Left colon (tissue), 2 donors: ENCODE data around the gene MPV17. TPM values are rescaled to one million over a fixed set of nuclear protein-coding genes. Genes with fewer than 3 reads are reported as not detected.
"Not testable (repeated sequence)": the region's sequence is repeated elsewhere in the genome, so short reads cannot be mapped to it uniquely, and the experiment has no call there.

Source experiments
- ATAC-seq: fragments of 200-7000 bp; cut with Tn5 transposase; one replicate; pipeline ENCODE4 v1.9.1; 2020; ENCODE audit warnings: mild to moderate bottlenecking, moderate library complexity
- DNase-seq, 2 donors: peaks; one replicate each; pipeline ENCODE4 v3.0.0-alpha.2; 2020
- intact Hi-C, 2 donors: fragments of 100-400 bp; cut with DNase I in 1 of 2; cut with micrococcal nuclease in 1 of 2; formaldehyde crosslinking; loops; one replicate each; pipeline versions ENCODE4 v1.11.2 to v1.14.0; 2022; cut with DNase I, micrococcal nuclease
- total RNA-seq, 2 donors: library from RNA; stranded (reverse); fragmentation: NEBNext Ultra II Directional; extraction: Animal tissue kit (Norgen Biotek cat#: 25700); gene quantifications; one replicate each; pipeline ENCODE4 v1.2.1, GENCODE V29; 2021
- donor health status: DM: no; HTN: no; CAD: no.
- donor health status: DM: yes; HTN: yes; CAD: no.

MPV17 gene
- total RNA-seq, 2 donors from 2014 or later = 26.6 to 32.4 TPM

GRCh38 chr2:27304488-27305240, 18.2 kb downstream of the MPV17 start:
- intact Hi-C loops = no loop called here
- no peak for ATAC-seq
- DNase-seq = no peak

GRCh38 chr2:27303093-27304025, 19.5 kb downstream of the MPV17 start:
- peak; percentile 84 for ATAC-seq
- intact Hi-C loops = no loop called here
- peak; percentile 37 to 45 for DNase-seq

- intact Hi-C loops, DNase-seq, ATAC-seq: not testable (repeated sequence)
Measured at GRCh38 chr2:27300606-27301005, 22.3 kb downstream of the MPV17 start.

- intact Hi-C loops = no loop called here
- no peak for ATAC-seq
Measured at GRCh38 chr2:27298391-27299080, 24.4 kb downstream of the MPV17 start.

GRCh38 chr2:27297195-27297594, 25.7 kb downstream of the MPV17 start:
- ATAC-seq (no peak), DNase-seq (no peak)
- intact Hi-C loops = no loop called here

More at GRCh38 chr2:27298391-27299080, 24.4 kb downstream of the MPV17 start:
- no peak for DNase-seq

GRCh38 chr2:27296481-27296880, 26.4 kb downstream of the MPV17 start:
- DNase-seq = no peak
- ATAC-seq = no peak
- intact Hi-C loops = no loop called here

GRCh38 chr2:27294928-27295327, 28.0 kb downstream of the MPV17 start:
- ATAC-seq (no peak), DNase-seq (no peak)
- intact Hi-C loops = no loop called here

- no peak for DNase-seq
- no peak for ATAC-seq
- intact Hi-C loops = no loop called here
Measured at GRCh38 chr2:27291865-27292264, 31.0 kb downstream of the MPV17 start.

GRCh38 chr2:27290549-27290948, 32.3 kb downstream of the MPV17 start:
- intact Hi-C loops = no loop called here
- no peak for DNase-seq
- ATAC-seq = no peak

GRCh38 chr2:27288610-27289009, 34.3 kb downstream of the MPV17 start:
- intact Hi-C loops = loop anchor here in 1 of 2 donors (10.0 kb wide), 1 partner anchor 194 kb away; no protein-coding TSS in a partner anchor
- DNase-seq = no peak

GRCh38 chr2:27285481-27285880, 37.4 kb downstream of the MPV17 start:
- DNase-seq (no peak), ATAC-seq (no peak)
- intact Hi-C loops = loop anchor here in 1 of 2 donors (10.0 kb wide), 1 partner anchor 191 kb away; no protein-coding TSS in a partner anchor

More at GRCh38 chr2:27288610-27289009, 34.3 kb downstream of the MPV17 start:
- no peak for ATAC-seq

GRCh38 chr2:27284996-27285395, 37.9 kb downstream of the MPV17 start:
- DNase-seq (no peak), ATAC-seq (no peak)
- intact Hi-C loops = loop anchor here (5.0 to 10.0 kb wide), 2 partner anchors 188 to 190 kb away; no protein-coding TSS in a partner anchor

- DNase-seq = no peak
- intact Hi-C loops = loop anchor here (5.0 to 10.0 kb wide), 2 partner anchors 186 to 188 kb away; no protein-coding TSS in a partner anchor
- no peak for ATAC-seq
Measured at GRCh38 chr2:27282892-27283291, 40.0 kb downstream of the MPV17 start.

GRCh38 chr2:27281855-27282559, 40.9 kb downstream of the MPV17 start, which contains the start of gene TRIM54:
TRIM54 (plus strand) TSS chr2:27282429; CDS start chr2:27282732, 303 bp downstream.
- ATAC-seq (no peak), DNase-seq (no peak)
- intact Hi-C loops = loop anchor here (5.0 to 10.0 kb wide), 2 partner anchors 185 to 187 kb away; no protein-coding TSS in a partner anchor

GRCh38 chr2:27281442-27281841, 41.5 kb downstream of the MPV17 start:
- DNase-seq (no peak), ATAC-seq (no peak)
- intact Hi-C loops = loop anchor here (5.0 to 10.0 kb wide), 2 partner anchors 184 to 187 kb away; no protein-coding TSS in a partner anchor

GRCh38 chr2:27280826-27281225, 42.1 kb downstream of the MPV17 start:
- intact Hi-C loops = loop anchor here (5.0 to 10.0 kb wide), 2 partner anchors 184 to 186 kb away; no protein-coding TSS in a partner anchor
- ATAC-seq (no peak), DNase-seq (no peak)

- no peak for DNase-seq
- intact Hi-C loops = no loop called here
- ATAC-seq = no peak
Measured at GRCh38 chr2:27278010-27278409, 44.9 kb downstream of the MPV17 start.
